Suppressor macrophage treated with lipopolysaccharide for 1 hour (primary cell): ENCODE measurements around the gene TBC1D5.
A peak's percentile ranks its signal among the peaks of the same experiment; 100 is the strongest.

Experiments used
- DNase-seq, 3 donors: peaks; one replicate each; pipeline ENCODE4 v3.0.0-alpha.2; 2020 to 2022

Gene TBC1D5

DNA sequence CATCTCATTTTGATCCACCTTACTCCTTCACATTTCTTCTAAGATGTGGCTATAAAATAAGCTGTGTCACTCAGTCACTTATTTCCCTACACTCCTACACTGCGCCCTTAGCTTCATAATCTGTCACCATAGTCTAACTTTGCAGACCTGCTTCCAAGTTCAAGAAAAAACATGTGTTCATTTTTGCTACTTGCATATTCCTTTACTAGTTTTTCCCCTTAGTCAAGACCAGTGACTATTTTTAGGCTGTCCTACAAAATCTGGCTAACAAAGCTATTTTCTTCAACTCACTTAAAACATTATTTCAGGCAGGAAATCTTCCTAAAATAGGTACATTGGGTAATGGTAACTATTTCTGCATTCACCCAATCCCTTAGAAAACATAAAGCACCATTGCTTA lies 272.5 kb downstream of the TBC1D5 start:
- no peak for DNase-seq

- no peak for DNase-seq
These were observed 272.9 kb downstream of the TBC1D5 start for GRCh38 chr3:17469520-17469919.

GRCh38 chr3:17466028-17466427 lies 276.4 kb downstream of the TBC1D5 start:
- no peak for DNase-seq

DNA sequence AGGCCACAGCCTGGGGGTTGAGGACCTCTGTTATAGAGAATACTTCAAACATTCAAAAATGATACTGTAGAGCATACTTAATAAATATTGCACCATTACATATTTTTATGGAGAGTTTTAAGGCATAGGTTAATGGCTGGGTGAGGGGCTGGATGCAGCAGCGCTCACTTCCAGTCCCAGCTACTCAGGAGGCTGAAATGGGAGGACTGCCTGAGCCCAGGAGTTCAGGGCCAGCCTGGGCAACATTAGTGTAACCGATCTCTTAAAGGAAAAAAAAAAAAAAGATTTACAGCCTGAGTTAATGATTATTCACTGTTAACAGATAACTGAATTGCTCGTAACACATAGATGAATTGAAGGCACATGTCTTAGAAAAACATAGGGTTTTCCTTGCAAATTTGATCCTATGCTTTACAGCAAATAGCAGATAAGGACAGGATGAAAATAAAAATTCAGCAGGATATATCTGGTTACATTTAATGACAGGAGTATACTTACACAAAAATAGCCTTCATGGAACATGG lies 282.9 kb downstream of the TBC1D5 start:
- no peak for DNase-seq

DNA sequence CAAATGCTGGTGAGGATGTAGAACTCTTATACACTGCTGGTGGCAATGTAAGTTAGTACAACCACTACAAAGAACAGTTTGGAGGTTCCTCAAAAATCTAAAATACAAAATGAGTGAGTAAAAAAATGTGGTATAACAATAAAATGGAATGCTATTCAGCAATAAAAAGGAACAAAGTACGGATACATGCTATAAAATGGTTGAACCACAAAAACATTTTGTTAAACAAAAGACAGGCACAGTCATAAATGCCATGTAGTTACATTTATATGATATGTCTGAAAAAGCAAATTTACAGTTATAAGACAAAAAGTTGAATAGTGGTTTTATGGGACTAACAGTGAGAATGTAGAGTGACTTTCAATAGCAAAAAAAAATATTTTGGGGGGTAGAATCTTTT lies 285.8 kb downstream of the TBC1D5 start:
- no peak for DNase-seq

- no peak for DNase-seq
These were observed 286.4 kb downstream of the TBC1D5 start for GRCh38 chr3:17456046-17456445.

DNA sequence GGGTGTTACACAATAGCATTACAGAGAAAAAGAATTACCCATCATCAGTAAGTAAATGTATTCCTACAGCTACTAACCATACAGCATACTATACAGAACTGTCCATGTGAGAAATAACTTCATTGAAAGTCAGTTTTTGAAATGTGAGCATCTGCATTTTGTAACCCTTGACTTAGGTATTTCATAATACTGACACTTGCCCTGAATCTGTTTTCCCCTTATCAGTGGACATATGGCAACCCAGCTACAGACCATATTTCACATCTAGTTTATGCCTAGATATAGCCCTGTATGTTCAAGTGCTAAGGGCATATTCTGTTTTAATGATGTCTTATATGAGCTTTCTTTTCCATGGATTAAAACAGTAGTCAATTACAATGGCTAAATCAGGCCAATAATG lies 297.6 kb downstream of the TBC1D5 start:
- no peak for DNase-seq

DNA sequence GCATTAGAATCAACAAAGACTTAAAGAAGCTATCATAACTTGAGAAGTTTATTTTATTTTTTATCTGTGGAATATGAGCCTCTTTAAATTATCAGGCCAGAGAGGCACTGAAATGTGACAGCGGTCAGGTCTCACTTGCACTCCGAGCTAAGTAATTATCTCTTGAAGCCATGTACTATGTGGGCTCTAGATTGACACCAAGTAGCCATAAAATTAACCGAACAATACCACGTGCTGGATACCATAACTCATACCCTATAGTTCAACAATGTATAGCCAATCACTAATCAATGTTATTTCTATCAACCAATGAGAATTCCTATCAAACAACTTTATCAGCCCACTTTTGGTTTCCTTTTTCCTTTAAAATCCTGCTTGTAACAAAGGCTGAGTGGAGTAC lies 299.3 kb downstream of the TBC1D5 start:
- DNase-seq: no peak

- DNase-seq: peak; percentile 15 to 49 (median 39)
These were observed 299.9 kb downstream of the TBC1D5 start for GRCh38 chr3:17442332-17443049.

- DNase-seq: no peak
These were observed 308.6 kb downstream of the TBC1D5 start for GRCh38 chr3:17433876-17434275.

- no peak for DNase-seq
These were observed 310.2 kb downstream of the TBC1D5 start for GRCh38 chr3:17432236-17432635.

- no peak for DNase-seq
These were observed 310.9 kb downstream of the TBC1D5 start for GRCh38 chr3:17431484-17432045.

DNA sequence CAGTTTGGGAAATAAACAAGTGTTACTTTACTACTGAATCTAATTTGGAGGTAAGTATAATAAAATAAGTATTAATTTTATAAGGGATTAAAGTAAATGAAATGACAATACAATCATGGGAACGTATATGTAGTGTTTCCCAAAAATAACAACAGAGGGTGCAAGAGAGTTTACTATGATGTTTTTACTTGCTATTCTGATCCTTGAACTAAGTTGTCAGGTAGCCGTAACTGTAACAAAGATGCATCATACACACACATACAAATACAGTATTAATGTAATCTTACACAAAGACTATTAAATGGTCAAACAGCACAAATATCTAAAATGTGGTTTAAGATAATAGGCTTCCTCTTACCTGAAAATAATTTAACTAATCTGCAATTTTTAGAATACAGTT lies 311.4 kb downstream of the TBC1D5 start:
- peak in 2 of 3 donors; percentile 13 to 44 for DNase-seq

- no peak for DNase-seq
These were observed 311.8 kb downstream of the TBC1D5 start for GRCh38 chr3:17430582-17430981.

GRCh38 chr3:17423786-17424536 lies 318.5 kb downstream of the TBC1D5 start:
- DNase-seq: no peak

DNA sequence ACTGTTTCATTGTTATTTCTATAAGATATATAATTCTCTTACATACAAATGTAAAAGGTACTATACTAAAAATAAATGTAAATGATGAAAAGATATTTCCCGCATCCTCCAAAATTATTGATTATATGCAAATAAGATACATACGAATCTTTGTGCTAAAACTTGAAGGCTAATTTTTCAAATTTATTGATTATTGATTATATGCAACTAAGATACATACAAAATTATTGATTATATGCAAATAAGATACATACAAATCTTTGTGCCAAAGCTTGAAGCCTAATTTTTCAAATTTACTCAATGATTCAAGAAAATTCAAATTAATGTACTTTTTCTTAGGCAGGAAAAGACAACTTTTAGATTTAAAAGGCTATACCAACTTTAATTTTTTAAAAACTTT lies 319.8 kb downstream of the TBC1D5 start:
- DNase-seq: no peak

DNA sequence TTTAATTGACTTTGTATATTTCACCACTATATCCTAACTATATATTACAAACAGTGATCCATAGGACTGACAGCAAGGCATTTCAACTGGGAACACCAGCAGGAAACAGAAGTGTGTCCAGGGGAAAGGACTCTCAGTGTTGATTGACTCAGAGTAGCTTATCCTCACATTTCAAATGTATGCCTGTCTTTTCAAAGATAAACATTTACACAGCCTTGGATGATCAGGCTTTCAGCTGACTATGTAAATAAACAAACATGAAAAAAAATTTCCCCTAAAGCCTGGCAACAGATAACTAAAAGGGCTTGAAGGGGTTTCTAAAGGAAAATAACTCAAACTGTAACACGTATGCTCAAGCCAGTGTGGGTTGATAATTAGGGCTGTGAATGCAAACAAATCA lies 321.8 kb downstream of the TBC1D5 start:
- DNase-seq: no peak

DNA sequence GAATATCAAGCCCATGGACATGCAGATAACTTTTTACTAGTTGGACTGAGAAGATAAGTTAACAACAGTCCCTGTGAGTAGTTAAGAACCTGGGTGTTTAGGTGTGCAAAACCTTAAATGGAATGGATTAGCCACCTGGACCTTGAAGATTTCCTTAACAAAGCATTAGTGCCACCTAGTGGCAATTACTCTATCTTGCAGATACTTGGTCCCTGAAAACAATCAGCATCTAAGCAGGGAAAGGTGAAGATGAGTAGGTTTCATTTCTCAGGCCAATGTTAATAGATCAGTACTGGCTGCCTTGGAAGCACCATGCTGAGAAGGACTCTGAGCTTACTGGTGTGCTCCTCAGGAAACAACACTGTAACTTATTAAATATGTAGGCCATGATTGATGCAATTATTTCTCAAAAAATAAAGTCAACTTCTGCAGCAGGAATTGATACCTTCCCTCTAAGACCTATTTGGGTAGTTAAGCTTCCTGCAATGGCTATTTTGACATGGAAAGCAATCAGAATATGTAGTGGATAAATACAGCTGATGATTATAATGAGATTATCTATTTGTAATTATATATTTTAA lies 329.4 kb downstream of the TBC1D5 start:
- peak; percentile 57 to 76 (median 75) for DNase-seq

DNA sequence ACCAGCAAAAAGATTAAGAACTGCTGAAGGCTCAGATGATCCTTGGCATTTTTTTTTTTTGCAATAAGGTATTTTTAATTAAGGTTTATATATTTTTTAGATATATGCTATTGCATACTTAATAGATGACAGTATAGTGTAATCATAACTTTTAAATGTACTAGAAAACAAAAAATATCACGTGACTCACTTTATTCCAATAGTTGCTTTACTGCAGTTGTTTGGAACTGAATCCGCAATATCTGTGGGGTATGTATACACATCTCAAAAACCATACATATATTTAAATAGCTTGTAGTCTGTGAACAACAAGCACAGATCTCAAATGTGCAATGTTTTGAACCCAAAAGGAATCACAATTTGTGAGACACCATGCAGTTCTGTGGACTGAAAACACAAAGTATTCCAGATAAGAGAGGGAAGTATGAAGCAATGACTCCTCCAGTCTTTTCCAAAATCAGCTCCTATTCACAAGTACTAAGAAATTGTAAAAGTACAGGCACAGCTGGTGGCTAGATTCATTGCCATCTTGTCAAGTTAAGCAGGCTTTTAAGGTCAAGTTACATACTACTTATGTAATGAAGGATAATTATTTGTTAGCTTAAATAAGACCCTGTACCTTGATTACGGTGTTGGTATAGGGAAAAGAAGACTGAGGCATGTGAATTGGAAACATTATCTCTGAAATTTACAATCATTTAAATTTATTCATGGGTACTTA lies 331.1 kb downstream of the TBC1D5 start:
- DNase-seq: no peak

DNA sequence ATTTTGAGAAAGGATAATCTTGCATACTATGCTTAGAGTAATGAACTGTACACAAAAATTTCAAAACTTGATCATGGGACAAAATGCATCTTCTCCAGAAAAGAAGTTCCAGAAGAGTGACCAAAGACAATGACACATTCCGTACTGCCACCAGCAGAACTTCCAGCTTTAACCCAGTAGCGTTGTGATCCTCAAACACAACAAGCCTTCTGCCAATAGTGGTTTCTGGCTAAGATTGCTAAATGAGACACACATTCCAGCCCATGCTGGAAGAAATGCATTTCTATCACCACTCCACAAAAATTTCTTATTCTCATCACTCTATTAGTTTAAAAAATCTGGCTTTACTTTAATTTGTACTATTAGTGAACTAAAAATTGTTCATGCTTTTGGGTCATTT lies 334.9 kb downstream of the TBC1D5 start:
- no peak for DNase-seq

DNA sequence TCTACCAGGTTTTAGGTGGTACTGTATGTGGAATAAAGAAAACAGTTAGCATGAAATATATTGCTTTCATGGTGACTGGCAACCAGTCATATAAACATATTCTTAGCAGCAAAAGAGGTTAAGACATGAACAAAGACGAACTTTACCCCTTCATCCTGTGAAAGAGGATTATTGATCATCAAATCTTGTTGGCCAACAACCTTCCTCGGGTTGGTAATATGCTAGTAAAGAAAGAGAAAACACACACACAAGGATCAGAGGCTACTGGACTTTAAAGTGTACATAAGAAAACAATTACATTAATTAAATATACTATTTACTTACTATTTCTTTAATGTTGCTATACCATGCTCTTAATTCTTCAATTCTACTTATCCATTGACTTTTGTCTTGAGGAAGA lies 337.9 kb downstream of the TBC1D5 start:
- no peak for DNase-seq

GRCh38 chr3:17402442-17402841 lies 340.0 kb downstream of the TBC1D5 start:
- DNase-seq: no peak

DNA sequence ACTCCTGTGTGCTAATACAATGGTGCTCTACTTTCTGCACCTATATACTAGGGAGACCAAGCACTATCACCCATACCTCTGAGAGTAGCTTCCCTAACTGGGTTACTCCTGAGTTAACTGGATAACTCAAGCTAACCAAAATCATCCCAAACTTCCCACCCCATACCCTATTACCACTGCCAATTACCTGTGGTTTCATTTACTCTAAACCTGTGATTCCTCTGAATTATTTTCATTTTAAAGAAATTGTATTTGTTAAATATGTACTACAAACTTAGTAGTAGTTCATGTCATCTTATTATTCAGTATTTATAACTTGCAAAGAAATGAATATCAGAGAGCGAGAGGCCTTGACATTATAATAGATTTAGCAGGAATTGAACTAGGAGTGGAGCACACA lies 340.5 kb downstream of the TBC1D5 start:
- no peak for DNase-seq
